Measurements from ENCODE around the gene MEX3D.

Gene MEX3D

GRCh38 chr19:1510442-1510806, 57.7 kb downstream of the MEX3D start:
- TF ChIP-seq, protein P1, sequence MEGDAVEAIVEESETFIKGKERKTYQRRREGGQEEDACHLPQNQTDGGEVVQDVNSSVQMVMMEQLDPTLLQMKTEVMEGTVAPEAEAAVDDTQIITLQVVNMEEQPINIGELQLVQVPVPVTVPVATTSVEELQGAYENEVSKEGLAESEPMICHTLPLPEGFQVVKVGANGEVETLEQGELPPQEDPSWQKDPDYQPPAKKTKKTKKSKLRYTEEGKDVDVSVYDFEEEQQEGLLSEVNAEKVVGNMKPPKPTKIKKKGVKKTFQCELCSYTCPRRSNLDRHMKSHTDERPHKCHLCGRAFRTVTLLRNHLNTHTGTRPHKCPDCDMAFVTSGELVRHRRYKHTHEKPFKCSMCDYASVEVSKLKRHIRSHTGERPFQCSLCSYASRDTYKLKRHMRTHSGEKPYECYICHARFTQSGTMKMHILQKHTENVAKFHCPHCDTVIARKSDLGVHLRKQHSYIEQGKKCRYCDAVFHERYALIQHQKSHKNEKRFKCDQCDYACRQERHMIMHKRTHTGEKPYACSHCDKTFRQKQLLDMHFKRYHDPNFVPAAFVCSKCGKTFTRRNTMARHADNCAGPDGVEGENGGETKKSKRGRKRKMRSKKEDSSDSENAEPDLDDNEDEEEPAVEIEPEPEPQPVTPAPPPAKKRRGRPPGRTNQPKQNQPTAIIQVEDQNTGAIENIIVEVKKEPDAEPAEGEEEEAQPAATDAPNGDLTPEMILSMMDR (conservative IDR thresholded peaks at IDR 0.05; ENCODE audit: low read depth, low read length), result no peak
- H3K4me3 ChIP-seq (ENCODE audit: low read length), result peak overlapping the region; percentile 14

GRCh38 chr19:1509602-1510441, 58.3 kb downstream of the MEX3D start:
- no peak for DNase-seq (ENCODE audit: low read depth)
- TF ChIP-seq, protein P1 (conservative IDR thresholded peaks at IDR 0.05; ENCODE audit: low read depth, low read length), result no peak
- no peak overlapping the region for H3K4me3 ChIP-seq (ENCODE audit: low read length)

More at GRCh38 chr19:1510442-1510806, 57.7 kb downstream of the MEX3D start:
- DNase-seq (ENCODE audit: low read depth), result no peak

GRCh38 chr19:1508507-1508856, 59.6 kb downstream of the MEX3D start:
- DNase-seq (ENCODE audit: low read depth), result no peak
- TF ChIP-seq, protein P1 (conservative IDR thresholded peaks at IDR 0.05; ENCODE audit: low read depth, low read length), result no peak
- peak overlapping the region; percentile 10 for H3K4me3 ChIP-seq (ENCODE audit: low read length)

GRCh38 chr19:1507763-1508506, 60.2 kb downstream of the MEX3D start:
- peak; percentile 89 for DNase-seq (ENCODE audit: low read depth)
- TF ChIP-seq, protein P1 (conservative IDR thresholded peaks at IDR 0.05; ENCODE audit: low read depth, low read length), result no peak
- H3K4me3 ChIP-seq (ENCODE audit: low read length), result peak overlapping the region; percentile 53

GRCh38 chr19:1507192-1507660, 60.9 kb downstream of the MEX3D start:
- peak overlapping the region; percentile 7 for H3K4me3 ChIP-seq (ENCODE audit: low read length)
- DNase-seq (ENCODE audit: low read depth), result no peak
- TF ChIP-seq, protein P1 (conservative IDR thresholded peaks at IDR 0.05; ENCODE audit: low read depth, low read length), result no peak

- no peak for DNase-seq (ENCODE audit: low read depth)
- TF ChIP-seq, protein P1 (conservative IDR thresholded peaks at IDR 0.05; ENCODE audit: low read depth, low read length), result no peak
- H3K4me3 ChIP-seq (ENCODE audit: low read length), result no peak overlapping the region
Observed at GRCh38 chr19:1505991-1506881, 61.9 kb downstream of the MEX3D start.

All from retinal pigment epithelial cell (primary cell).